HK-2 (cell line): ENCODE measurements around the gene ASIC3.
"Not testable (repeated sequence)": the region's sequence is repeated elsewhere in the genome, so short reads cannot be mapped to it uniquely, and the experiment has no call there.

Source experiments
- DNase-seq: peaks from one replicate; pipeline ENCODE4 v3.0.0-alpha.2; 2018; ENCODE audit not compliant: unreplicated experiment

The ASIC3 gene

GRCh38 chr7:151047976-151048815 is at the start of gene ASIC3:
Gene ASIC3 (plus strand): TSS chr7:151048531. CDS start chr7:151048886, 355 bp downstream.
- no peak for DNase-seq

- DNase-seq: no peak
Observed at GRCh38 chr7:150999001-150999400, 49.3 kb upstream of the ASIC3 start.

GRCh38 chr7:150999497-151000230 is 48.7 kb upstream of the ASIC3 start:
- no peak for DNase-seq

- no peak for DNase-seq
Observed at GRCh38 chr7:151000897-151001495, 47.3 kb upstream of the ASIC3 start.

- DNase-seq: no peak
Observed at GRCh38 chr7:151001546-151001945, 46.8 kb upstream of the ASIC3 start.

GRCh38 chr7:151003572-151003971 is 44.8 kb upstream of the ASIC3 start:
- DNase-seq: no peak

GRCh38 chr7:151005566-151005965 is 42.8 kb upstream of the ASIC3 start:
- DNase-seq: no peak

GRCh38 chr7:151006590-151007300 is 41.6 kb upstream of the ASIC3 start:
- no peak for DNase-seq

- DNase-seq: no peak
Observed at GRCh38 chr7:151007469-151007898, 40.8 kb upstream of the ASIC3 start.

GRCh38 chr7:151008143-151008510 is 40.2 kb upstream of the ASIC3 start:
- DNase-seq: no peak

GRCh38 chr7:151008511-151009323 is 39.6 kb upstream of the ASIC3 start:
- no peak for DNase-seq

- DNase-seq: no peak
Observed at GRCh38 chr7:151009327-151010036, 38.8 kb upstream of the ASIC3 start.

GRCh38 chr7:151010037-151010306 is 38.4 kb upstream of the ASIC3 start:
- DNase-seq: no peak

GRCh38 chr7:151010307-151011096 is 37.8 kb upstream of the ASIC3 start:
- no peak for DNase-seq

GRCh38 chr7:151011097-151011409 is 37.3 kb upstream of the ASIC3 start:
- DNase-seq: no peak

- not testable (repeated sequence) for DNase-seq
Observed at GRCh38 chr7:151011616-151012015, 36.7 kb upstream of the ASIC3 start.

- DNase-seq: no peak
Observed at GRCh38 chr7:151012031-151012692, 36.2 kb upstream of the ASIC3 start.

- DNase-seq: no peak
Observed at GRCh38 chr7:151012911-151013347, 35.4 kb upstream of the ASIC3 start.

GRCh38 chr7:151013356-151013732 is 35.0 kb upstream of the ASIC3 start:
- no peak for DNase-seq
